ENCODE results near the gene DACH1.

The DACH1 gene

DNA sequence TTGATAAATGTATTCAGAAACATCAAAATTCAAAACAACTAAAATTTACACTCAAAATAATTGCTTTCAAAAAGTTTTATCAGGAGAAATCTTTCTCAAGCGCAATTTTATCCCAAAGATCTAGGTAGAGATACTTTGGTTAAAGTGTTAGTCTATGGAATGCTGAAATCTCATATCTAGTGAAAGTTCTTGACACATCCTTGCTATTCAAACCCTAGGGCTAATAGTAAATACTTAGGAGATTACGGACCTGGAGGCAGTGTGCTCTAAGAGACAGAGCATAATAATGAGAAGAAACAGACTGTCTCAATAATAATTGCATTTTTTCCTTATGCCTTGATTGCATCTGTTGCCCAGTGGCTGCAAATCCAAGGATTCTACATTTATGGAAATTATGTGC lies 330.8 kb downstream of the DACH1 start:
- DNase-seq: no peak

GRCh38 chr13:71524613-71525304 lies 342.2 kb downstream of the DACH1 start:
- DNase-seq: no peak

DNA sequence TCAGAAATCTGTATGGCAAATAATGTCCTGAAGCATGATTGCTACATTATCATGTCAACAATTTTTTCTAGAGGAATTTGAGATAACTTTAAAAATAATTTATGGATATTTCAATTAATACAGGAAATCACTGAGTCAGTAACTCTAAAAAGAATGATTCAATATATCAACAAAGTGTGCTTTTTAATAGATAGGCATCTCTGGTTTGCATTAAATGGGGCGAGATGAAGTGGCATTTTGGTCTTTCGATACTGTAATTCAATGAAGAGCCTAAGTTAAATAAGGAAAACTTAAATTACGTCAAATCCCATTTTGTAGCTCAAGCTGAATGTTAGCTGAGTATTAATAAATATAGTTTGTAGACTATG lies 342.8 kb downstream of the DACH1 start:
- no peak for DNase-seq

DNA sequence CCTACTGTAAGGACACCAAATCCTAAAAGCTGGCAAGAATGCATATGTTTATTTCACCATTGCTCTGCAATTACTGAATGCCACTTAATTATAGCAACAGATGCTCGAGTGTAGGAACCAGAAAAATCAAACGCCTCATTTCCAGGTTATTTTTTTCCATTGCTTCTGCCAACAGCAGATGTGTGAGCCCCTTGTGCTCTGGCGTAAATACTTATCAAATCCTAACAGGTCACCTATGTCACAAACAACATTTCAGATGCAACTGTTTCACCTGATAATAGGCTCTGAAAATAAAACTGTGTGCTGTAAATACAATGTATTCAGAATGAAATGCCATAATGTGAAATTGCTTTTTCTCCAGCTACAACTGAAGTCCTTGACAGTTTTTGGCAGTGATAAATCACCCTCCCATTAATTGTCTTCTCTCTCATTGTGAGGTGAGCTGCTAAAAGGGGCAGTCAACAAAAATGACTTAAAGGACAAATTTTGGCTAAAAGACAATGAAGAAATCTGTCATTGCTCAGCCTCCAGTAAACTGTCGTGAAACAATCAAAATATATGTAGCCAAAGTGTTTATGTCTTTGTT lies 344.0 kb downstream of the DACH1 start:
- DNase-seq: no peak

DNA sequence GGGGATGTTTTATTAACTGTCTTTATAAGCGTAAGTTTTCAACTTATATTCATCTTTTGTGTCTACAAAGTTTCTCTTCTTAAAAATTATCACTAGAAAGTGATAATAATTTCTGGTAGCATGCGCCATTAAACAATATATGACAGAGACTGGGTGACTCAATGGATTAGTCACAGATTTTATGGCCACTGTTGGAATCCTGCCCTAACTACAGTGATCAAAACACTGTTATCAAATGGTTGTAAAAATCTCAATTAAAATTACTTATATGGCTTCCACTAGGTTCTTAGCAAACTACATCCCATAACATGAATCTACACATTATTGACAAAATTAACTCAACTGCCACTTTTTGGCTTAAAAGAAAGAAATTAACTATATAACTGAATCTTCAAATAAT lies 350.0 kb downstream of the DACH1 start:
- DNase-seq: no peak

DNA sequence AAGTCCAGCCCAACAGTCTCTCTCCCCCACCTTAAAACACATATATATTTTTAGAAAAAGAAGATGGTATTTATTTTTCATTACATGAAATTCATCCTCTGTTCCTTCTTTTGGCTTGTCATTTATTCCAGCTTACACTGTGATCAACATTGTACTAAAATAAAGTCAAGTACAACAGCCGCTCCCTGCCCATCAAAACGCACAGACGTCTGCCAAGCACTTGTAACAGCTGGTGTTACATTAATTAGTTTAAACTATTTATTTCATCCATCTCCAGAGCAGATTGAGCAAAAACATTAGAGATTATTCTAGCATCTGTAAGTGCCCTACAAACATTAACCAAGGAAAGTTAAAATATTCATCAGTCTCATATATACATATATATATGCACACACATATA lies 350.5 kb downstream of the DACH1 start:
- no peak for DNase-seq

DNA sequence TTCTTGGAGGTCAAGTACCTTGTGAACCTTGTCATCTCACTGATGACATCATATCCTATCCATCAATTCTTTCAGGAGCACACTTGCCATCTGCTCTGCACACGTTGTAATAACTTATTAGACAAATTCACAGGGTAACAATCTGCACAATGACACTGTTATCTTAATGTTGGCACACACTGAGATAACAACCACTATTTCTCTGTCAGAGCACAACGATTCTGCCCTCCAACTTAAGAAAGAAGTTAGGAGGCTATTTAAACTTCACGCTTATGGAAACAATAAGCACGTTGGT lies 351.3 kb downstream of the DACH1 start:
- DNase-seq: no peak

- no peak for DNase-seq
Measured at GRCh38 chr13:71514900-71515743, 351.9 kb downstream of the DACH1 start.

GRCh38 chr13:71513411-71514033 lies 353.5 kb downstream of the DACH1 start:
- DNase-seq: no peak

GRCh38 chr13:71503781-71504180 lies 363.2 kb downstream of the DACH1 start:
- no peak for DNase-seq

- no peak for DNase-seq
Measured at GRCh38 chr13:71499944-71500514, 367.0 kb downstream of the DACH1 start.

DNA sequence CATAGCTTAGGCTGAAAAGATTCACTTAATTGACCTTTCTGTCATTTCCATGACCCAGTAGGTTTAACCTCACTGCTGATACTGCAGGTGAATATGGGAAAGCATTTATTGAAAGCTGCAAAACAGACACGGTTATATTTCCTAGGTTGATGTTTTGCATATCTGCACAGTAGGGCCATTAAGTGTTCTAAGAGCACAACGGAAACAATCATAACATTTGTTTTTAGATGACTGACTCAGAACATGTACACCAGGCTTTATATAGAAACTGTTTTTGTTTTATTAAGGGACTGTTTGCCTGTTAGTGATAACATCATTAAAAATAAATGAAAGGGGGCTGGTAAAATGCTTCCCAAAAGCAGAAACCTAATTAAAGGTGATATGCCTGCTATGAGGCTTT lies 367.8 kb downstream of the DACH1 start:
- DNase-seq: no peak

DNA sequence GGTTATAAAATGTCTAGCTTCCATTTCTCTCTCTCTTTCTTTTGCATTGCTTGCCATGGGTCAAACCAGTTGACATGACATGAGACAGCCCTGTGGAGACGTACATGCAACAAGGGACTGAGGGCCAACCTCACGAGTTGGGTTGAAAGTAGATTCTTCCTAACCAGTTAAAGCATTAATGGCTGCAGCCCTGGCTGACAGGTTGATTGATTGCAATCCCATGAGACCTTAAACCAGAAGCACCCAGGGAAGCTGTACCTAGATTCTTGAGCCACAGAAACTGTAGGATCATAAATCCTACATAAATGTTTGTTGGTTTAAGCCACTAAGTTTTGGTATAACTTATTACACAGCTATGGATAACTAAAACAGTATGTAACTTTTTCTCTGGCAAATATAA lies 373.8 kb downstream of the DACH1 start:
- DNase-seq: no peak

DNA sequence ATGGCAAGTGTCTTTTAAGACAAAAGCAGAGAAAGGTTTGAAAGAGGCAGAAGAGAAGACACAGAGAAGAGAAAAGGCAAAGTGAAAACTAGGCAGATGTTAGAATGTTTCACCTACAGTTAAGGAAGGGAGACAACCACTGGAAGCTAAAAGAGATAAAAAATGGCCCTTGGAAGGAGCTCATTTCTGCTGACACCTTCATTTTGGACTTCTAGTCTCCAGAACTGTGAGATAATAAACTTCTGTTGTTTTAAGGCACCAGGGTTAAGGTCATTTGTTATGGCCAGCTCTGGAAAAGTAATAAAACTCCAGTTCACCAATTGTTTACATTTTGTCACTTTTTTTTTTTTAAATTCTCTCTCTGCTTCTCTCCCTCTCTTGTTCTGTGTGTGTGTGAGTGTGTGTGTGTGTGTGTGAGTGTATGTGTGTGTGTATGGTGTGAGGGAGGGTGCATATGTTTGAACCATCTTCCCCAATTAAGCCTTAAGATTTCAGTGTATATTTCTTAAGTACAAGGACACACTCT lies 374.6 kb downstream of the DACH1 start:
- DNase-seq: no peak

- no peak for DNase-seq
Measured at GRCh38 chr13:71491010-71491409, 376.0 kb downstream of the DACH1 start.

DNA sequence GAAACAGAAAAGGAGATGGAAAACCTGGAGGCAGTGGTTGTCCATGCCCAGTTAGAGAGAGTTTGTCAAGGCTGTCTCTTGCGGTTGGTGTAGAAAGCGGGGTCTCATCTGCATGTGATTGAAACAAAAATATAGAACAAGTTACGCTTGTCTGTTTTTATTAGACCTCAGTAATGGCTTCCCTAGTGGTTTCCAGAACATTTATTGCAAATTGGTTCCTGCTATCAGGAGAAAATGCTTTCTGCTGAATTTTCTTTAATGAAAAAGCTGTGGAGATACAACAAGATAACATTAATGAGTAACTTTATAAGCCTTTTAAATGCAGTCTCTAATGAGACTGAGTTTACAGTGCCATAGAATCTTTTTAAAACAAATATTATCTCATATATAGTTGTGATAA lies 378.0 kb downstream of the DACH1 start:
- no peak for DNase-seq

GRCh38 chr13:71488201-71488600 lies 378.8 kb downstream of the DACH1 start:
- no peak for DNase-seq

GRCh38 chr13:71485913-71486312 lies 381.1 kb downstream of the DACH1 start:
- DNase-seq: no peak

GRCh38 chr13:71483733-71484132 lies 383.3 kb downstream of the DACH1 start:
- DNase-seq: no peak

GRCh38 chr13:71481501-71481900 lies 385.5 kb downstream of the DACH1 start:
- no peak for DNase-seq

- no peak for DNase-seq
Measured at GRCh38 chr13:71481046-71481445, 386.0 kb downstream of the DACH1 start.

- DNase-seq: no peak
Measured at GRCh38 chr13:71477735-71478134, 389.3 kb downstream of the DACH1 start.

DNA sequence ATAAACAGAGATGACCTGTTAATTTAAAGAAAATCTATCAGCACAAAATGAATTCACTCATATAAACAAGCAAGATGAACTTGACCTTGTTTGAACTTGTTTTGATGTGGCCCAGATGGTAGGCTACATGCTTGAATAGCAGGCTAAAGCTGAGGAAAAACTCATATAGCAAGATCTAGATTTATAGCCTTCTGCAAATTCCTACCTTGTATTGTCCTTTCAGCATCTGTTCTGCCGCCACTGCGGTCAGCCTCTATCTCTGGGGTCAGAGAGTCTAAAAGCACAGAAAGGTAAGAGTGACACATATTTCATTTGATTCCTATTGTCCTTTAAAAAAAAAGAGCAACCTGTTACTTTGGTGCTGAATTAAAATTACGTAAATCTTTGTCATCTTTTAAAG lies 392.1 kb downstream of the DACH1 start:
- DNase-seq: no peak

Measured in NCI-H510A treated with DMSO at 0.1 percent for 48 hours (cell line).